GM21737 (cell line): ENCODE results near the gene MAN1A1.

Source experiments
- ATAC-seq: cut with Tn5 transposase; IDR thresholded peaks from one replicate; pipeline ENCODE4 v1.9.1; 2021; ENCODE audit warnings: mild to moderate bottlenecking, moderate library complexity; ENCODE audit not compliant: unreplicated experiment

Gene MAN1A1

GRCh38 chr6:119204719-119205118 lies 144.8 kb downstream of the MAN1A1 start:
- no peak for ATAC-seq

- ATAC-seq = no peak
These were observed 148.1 kb downstream of the MAN1A1 start for GRCh38 chr6:119201480-119201879.

DNA sequence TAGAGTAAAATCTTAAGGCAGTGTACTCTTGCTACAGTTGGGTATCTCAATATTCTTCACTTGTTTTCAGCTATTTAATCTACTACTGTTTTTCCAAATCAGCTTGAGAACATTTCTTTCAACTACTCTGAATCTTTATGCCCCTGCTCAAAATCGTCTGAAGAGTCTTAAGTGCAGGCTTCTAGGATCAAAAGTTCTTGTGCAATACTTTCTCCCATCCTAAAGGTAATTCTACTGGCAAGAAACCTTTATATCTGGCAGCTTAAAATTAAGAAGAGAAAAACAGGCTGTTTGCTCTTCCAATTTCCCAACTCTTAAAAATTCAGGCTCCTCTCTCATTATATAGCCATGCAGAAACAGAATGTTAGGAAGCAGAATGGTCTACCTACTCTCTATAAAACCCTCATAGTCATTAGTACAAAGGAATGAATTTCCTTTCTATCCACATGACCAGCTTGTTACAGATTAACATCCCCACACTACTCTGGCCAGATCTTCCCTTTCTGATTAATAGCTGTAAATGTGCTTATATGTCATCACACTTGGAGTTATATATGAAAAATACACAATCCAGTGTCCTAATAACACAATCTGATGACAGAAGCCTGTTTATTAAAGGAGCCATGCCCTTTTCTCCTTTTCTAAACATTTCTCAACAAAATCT lies 148.9 kb downstream of the MAN1A1 start:
- ATAC-seq = no peak

- no peak for ATAC-seq
These were observed 152.3 kb downstream of the MAN1A1 start for GRCh38 chr6:119197271-119197670.

DNA sequence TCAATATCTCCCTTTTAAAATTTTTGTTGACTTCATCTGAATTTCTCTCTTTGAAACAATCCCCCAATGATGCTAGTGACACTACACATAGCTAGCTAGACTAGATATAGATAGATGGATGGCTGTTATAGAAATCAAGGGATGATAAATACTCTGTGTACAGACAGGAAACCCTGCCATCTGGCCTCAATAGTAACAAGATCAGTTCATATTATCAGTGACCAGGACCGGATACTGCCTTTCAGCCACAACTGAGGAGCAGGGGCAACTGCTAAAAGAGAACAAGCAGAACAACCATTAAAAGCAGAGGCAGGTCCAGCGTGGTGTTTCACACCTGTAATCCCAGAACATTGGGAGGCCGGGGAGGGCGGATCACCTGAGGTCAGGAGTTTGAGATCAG lies 152.8 kb downstream of the MAN1A1 start:
- no peak for ATAC-seq

GRCh38 chr6:119195848-119196247 lies 153.7 kb downstream of the MAN1A1 start:
- ATAC-seq = no peak

DNA sequence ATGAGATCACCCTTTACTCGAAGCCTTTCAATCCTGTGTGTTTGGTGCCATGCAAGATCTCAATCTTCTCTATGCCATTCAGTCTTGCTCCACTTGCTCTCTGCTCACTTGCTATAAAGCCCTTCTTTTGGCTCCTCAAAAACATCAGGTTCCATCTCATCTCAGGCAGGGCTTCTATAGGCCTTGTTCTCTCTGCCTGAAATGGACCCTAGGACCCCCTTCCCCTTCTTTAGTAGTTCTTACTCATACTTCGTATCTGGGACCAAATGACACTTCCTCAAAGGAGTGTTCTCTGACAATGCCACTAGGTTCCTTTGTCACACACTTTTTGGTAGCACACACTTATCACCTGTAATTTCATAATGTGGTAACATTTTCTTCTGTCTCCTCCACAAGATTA lies 154.4 kb downstream of the MAN1A1 start:
- ATAC-seq = no peak

- no peak for ATAC-seq
These were observed 155.9 kb downstream of the MAN1A1 start for GRCh38 chr6:119193707-119194106.

DNA sequence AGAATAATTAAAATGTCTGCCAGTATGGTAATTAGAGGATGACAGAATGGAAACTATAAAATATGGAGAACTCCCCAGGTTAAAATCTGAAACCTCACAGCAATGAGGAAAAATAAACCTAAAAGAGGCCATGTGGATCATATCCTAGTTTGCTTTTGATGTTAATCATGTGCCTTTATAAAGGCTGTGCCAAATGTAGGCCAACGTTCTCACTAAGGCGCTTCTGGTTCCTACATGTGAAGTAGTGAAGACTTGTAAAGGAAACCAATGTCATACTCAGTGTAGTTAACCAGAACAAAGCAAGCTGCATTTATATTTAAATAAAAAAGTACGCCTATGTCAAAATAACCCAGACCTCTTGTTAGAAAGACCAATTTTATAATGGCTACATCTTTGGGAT lies 157.4 kb downstream of the MAN1A1 start:
- ATAC-seq = no peak

GRCh38 chr6:119190176-119190575 lies 159.4 kb downstream of the MAN1A1 start:
- no peak for ATAC-seq

GRCh38 chr6:119189498-119189897 lies 160.1 kb downstream of the MAN1A1 start:
- no peak for ATAC-seq

- no peak for ATAC-seq
These were observed 162.0 kb downstream of the MAN1A1 start for GRCh38 chr6:119187596-119187995.

- no peak for ATAC-seq
These were observed 163.1 kb downstream of the MAN1A1 start for GRCh38 chr6:119186490-119186889.

DNA sequence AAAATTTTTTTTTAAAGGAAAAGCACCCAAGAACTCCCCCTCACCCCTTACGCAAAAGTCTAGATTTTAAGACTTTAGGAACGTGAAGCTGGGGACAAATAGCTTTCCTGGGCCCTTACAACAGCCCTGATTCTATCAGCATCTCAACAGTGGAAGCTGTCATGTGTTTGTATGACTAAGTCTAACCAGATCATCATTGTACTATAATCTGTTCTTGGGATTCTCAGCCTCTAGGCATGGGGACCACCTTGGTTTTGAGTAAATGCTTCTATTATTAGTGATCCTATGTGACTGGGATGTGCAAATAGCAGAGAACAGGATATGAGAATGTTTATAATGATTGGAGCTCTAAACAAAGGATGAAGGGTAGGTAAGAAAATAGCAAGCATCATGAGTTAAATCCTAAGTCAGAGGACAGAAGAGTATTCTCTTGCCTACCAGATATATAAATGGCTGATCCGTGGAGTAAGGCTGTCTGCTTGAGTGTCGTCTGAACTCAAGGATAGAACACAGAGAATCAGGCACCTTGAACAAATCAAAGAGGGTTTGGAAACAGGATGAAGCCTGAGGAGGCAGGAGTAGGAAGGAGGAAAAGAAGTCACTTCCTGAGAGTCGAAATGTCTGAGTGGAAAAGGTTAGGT lies 165.4 kb downstream of the MAN1A1 start:
- ATAC-seq = no peak

- no peak for ATAC-seq
These were observed 166.1 kb downstream of the MAN1A1 start for GRCh38 chr6:119183457-119183856.

DNA sequence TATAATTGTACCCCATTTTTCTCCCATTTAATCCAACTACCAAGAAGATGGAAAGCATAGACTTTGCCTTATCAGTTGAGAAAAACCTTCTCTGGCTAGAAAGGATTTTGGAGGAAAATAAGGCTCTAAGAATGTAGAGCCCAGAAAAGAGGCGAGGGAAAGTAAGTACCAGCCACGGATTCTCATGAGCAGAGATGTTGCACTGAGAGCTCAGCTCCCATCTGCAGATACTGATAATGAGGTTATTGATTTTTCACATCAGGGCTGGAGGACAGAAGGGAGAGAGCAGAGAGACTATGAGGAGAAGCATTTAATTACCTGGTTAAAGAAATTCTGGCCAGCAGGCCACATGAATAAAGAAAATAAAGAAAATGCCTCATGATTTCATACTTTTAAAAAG lies 166.7 kb downstream of the MAN1A1 start:
- ATAC-seq = no peak

- ATAC-seq = no peak
These were observed 167.3 kb downstream of the MAN1A1 start for GRCh38 chr6:119182216-119182803.

- ATAC-seq = no peak
These were observed 168.5 kb downstream of the MAN1A1 start for GRCh38 chr6:119181046-119181445.

GRCh38 chr6:119179842-119180241 lies 169.7 kb downstream of the MAN1A1 start:
- ATAC-seq = no peak

- ATAC-seq = no peak
These were observed 170.5 kb downstream of the MAN1A1 start for GRCh38 chr6:119179062-119179461.

DNA sequence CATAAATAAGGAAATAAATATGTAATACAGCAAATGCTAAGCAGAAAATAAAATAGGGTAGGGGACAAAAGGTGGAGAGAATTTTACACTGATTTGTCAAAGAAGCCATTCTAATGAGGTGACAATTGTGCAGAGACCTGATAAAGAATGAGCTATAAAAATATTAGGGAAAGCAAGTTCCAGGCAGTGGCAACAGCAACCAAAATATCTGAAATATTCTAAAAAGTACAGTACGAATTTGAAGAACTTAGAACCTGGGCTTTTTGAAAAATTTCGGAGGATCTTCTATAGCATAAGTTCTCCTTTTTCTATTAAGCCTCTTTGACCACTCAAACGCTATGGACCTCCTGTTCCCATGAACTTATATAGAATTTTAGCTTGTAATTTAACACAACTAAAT lies 173.1 kb downstream of the MAN1A1 start:
- no peak for ATAC-seq
